ENCODE measurements around the gene SPRING1.
"Not testable (repeated sequence)": the region's sequence is repeated elsewhere in the genome, so short reads cannot be mapped to it uniquely, and the experiment has no call there.

SPRING1 gene, protein sequence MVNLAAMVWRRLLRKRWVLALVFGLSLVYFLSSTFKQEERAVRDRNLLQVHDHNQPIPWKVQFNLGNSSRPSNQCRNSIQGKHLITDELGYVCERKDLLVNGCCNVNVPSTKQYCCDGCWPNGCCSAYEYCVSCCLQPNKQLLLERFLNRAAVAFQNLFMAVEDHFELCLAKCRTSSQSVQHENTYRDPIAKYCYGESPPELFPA

DNA sequence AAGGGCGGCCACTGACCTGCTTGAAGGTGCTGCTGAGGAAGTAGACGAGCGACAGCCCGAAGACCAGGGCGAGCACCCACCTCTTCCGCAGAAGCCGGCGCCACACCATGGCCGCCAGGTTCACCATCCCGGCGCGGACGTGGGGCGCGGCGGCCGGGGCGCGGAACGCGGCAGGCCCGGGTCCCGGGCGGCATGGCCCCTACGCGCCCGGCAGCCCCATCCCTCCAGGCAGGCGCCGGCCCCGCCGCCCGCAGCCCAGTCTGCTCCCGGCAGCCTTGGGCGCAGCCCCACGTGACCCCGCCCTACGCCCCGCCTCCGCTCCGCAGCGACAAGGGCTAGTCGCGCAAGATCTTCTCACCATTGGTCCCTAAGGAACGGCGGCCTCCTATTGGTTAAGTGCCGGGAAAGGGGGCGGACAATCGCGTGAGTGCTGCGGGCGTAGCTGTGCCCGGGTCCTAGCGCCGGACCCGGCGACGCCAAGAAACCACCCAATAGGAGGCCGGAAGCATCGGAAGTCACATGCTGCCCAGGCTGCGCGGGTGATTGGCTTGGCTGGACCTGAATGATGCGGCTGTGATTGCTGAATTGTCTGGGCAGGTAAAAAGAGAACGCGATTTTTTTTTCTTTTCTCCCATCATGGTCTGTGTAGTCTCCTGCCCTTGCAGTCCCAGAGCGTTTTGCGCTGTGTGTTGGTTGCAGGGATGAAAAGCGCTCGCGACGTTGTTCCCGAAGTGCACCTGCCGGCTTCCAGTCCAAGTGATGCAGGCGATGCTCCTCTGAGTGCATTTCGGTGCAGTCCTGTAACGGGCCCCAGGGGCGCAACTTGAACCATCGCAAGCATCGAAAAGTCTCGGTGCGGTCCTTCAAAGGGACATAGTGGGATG is at the start of gene SPRING1, which contains the start of gene RNFT2:
Gene SPRING1, minus strand, starts transcription at position 296 of the 884 bp plus-strand sequence. Its CDS starts 169 bp downstream, at position 127.
Gene RNFT2, plus strand, starts transcription at position 542 of the 884 bp plus-strand sequence. CDS start 2,183 bp downstream, outside the sequence.
- DNase-seq = peak; percentile 97 to 99

DNA sequence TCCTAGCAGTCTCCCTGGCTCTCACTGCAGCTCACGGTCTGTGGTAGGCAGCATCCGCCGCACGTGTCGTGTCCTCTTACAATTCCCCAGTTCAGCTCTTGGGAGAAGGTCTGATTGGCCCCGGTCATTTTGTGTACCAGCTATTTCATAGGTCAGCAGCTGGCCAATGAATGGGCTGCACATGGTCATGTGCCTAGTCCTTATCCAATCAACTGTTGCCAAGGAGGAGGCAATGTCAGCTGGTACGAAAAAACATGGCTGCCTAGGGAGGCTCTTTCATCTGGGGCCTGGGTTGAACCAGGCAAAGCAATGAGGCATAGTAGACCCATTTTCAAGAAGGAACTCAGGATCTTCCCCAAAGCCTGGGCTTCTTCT is 46.4 kb upstream of the SPRING1 start:
- no peak for DNase-seq

DNA sequence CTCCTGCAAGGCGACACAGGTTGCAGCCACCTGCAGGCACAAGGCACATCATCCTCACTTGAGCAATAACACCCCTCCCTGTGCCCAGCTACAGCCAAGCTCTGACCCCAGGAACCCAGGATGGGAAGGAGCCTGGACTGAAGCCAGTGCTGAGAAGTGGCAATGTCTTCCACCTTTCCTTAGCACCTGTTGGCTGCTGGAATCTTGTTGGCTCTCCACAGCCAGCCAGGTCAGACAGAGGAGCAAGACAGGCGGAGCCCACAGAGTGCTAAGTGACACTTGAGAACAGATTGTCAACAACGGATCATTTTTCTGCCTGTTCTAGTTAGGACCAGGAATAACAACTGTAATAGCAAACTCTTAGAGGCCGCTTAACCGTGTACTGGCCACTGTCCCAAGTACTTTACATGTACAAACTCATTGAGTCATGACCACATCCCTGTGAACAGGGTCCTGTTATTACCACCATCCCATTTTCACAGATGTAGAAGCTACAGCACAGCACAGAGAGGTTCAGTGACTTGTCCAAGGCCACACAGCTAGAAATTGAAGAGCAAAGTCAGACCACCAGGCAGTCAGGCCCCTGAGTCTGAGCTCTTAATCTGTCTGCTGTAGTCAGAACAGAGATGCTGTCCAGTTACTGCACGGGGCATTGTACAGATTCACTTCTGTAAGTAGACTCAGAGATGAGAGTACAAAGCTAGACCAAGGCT is 45.8 kb upstream of the SPRING1 start:
- DNase-seq = no peak

DNA sequence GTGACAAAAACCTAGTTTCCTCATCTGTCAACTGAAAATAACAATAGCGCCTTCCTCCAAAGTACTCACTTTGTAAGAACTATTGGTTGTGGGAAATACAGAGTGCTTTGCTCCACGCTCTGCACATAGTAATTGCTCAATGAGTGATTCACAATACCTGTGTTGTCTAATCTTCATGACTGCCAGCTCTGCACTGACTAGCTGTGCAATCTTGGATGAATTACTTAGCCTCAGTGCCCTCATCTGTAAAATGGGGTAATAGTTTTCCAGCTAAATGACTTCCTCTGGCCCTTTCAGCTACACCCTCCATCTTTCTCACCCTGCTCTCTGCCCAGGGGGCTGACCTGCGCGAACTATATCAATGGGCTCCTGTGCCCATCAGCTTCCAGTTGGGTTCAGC is 43.1 kb upstream of the SPRING1 start:
- no peak for DNase-seq

DNA sequence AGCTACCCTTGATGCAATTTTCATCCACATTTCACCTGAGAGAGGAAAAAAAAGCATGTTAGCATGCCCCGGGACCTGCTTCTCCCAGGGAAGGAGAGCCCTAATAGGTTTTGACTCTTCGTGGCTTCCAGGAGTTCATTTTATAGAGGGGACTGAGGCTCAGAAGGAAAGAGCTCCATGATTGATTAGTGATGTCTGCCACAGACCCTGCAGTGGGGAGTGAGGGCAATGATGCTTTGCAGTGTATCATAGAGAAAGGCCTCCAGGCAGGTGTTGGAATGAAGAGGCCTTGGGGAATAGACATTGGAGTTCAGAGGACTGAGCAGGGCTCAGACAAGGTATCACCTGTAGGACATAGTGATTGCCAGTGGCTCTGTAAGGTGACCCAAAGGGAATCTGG is 41.7 kb upstream of the SPRING1 start:
- no peak for DNase-seq

DNA sequence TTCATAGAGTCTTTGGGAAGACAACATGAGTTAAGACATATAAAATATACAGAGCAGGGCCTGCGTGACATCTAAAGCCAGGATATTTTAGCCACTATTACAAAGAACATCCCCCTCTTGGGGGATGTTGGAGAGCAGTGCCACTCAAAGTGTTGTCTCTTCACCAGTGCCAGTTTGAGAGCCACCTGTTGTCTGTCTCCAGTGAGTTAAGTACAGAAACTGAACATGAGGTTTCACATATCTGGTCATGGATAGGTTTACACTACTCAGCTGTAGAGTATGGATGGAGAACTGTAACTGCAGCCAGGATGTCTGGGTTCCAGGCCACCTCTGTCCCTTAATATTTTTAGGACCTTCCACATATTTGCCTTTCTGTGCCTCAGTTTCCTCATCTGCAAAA is 39.4 kb upstream of the SPRING1 start:
- no peak for DNase-seq

DNA sequence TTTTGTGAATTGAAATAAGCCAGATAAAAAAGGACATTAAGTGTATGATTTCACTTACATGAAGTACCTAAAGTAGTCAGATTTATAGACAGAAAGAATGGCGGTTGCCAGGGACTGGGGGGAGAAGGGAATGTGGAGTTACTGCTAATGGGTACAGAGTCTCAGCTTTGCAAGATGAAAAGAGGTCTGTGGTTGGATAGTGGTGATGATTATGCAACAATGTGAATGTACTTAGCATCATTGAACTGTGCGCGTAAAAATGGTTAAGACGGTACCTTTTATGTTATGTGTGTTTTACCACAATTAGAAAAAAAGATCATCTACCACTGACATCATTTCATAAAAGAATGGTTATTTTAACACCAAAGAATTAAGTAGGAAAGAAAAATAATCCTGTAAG is 36.2 kb upstream of the SPRING1 start:
- no peak for DNase-seq

DNA sequence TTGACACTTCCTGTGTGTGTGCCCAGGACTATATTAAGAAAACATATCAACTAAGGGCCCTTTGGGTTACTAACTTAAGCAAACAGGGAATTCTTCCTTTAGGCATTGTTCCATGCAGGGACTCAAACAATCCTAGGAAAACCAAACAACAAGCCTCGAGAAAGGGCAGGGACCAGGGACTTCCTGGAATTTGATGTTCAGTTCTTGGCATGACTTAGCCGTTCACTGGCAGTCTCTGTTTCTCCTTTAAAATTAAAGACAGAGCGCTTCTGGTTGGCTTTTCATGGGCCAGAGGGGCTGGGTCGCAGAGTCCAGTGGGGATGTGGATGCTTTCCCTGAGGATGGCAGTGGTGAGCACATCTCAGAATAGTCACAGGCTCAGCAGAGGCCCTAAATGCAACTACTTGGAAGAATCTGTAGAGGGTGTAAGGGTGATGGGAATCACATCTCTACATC is 35.4 kb upstream of the SPRING1 start:
- DNase-seq = no peak

DNA sequence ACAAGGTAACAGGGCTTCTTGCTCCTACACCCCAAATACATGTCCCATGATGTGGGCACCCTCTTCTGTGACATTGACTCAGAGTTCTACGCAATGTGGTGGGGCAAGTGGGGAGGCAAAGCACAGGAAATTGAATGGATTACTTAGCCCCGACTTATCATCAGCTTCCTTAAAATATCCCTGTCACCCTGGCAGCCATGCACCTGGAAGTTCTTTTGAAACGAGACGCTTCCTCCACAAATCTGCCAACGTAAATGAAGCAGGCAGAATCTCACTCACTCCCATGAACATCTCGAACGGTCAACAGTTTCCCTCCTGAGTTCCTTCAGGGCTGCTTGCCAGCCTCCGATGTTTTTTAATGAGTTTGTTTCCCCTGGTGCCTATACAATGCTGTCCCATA is 33.8 kb upstream of the SPRING1 start:
- DNase-seq = no peak

DNA sequence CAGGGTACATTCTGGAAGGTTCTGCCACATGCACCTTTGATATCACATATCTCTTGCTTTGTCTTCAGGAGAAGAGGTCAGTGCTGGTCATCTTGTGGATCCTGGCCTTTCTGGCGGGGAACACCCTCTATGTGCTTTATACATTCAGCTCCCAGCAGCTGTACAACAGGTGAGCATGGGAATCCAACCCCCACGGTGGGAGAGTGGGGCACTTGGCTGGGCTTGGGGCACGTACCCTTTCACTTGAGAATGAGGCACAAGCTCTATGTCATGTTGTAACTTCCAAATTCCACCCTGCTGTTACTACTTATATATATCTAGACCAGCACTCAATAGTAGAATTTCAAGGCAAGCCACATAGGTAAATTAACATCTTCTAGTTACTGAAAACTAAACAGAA is 28.9 kb upstream of the SPRING1 start:
- DNase-seq = no peak

DNA sequence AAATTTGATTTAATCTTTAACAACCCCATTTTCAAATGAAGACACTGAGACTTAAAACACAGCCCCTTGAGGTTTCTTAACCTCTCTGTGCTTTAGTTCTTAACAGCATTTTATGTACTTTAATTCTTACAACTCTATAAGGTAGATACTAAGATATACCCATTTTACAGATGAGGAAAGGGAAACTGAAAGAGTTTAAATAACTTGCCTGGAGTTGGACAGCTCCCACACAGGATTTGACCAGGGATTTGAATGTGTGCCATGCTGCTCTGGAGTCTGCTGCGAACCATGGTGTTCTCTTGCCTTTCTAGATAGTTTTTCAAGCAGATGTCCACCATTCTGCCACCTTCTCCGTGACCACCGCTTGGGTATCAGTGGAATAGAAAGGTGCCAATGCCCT is 28.4 kb upstream of the SPRING1 start:
- no peak for DNase-seq

DNA sequence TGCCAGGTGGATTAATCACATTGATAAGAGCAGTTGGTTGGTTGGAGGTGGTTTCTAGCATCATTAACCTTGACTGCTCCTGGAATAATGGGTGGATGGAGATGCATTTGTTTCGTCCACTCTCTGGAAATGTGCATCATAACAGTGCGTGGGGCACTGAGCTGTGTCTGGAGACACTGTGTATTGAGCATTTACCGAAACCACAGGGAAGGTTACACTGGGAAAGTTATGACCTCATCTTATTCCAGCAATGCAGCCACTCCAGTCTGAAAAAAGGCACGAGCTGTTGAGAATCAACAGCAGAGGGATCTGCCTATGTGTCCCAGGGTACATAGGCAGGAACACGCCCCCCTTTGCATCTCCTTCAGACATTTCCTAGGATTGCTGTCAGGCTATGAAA is 27.4 kb upstream of the SPRING1 start:
- DNase-seq = no peak

DNA sequence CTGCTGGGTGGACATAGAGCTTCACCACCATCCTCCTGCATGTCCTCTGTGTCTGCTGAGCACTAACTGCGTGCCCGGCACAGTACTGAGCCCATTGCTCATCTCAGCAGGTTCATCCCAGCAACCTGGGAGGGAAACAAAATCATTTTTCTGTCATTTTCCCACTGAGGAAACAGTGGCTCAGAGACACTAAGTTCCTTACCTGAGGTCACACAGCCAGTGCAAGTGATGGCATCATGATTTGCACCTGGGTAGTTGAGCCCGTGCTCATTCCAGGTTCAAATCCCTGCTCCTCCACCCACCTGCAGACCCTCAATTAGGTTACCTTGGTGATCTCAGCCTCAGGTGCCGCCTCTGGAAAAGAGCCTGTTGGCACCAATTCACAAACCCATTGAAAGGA is 23.6 kb upstream of the SPRING1 start:
- no peak for DNase-seq

DNA sequence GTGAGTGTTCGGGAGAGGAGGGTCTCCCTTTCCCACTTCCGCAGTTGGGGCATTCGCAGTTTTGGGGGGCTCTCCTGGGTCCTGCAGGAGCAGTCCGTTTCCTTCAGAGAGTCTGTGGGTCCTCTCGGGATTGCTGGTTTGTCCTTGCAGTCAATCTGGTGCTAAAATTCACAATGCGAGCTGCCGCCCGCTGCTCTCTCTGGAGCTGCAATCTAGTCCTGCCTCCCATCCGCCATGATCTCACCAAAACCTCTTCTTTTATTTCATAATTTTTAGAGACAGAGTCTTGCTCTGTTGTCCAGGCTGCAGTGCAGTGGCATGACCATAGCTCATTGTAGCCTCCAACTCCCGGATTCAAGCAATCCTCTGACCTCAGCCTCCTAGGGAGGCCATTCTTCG is 22.8 kb upstream of the SPRING1 start:
- no peak for DNase-seq

DNA sequence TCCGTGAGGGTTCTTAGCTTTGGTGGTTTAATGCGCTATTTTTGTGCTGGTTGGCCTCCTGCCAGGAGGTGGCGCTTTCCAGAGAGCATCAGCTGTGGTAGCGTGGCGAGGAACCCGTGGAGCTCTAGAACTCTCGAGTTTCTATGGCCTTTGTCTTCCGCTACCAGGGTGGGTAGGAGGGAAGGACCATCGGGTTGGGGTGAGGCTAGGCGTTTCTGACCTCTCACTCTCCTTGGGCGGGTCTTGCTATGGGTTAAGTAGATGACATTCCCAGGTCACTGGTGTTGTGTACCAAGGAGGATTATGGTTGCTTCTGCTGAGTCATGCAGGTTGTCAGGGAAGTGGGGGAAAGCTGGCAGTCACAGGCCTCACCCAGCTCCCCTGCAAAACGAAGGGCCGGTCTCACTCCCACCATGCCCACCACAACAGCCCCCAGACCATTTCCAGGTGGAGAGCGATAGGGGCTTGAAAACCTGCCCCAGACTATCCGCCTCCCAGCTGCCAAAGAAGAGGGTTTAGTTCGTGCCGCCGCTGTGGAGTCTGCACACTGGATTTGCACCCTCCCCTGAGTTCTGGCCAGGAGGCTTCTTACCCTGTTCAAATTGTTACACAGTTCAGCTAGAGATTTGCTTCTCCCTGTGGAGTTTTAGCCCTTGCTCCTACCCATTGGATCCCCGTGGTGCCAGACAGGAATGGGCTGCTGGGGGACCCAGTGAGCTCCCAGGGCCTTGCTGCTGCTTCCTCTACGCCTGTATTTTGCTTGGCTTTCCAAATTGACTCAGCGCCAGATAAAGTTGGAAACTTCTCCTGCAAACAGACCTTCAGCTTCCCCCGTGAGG is 22.1 kb upstream of the SPRING1 start:
- peak; percentile 4 to 14 for DNase-seq

DNA sequence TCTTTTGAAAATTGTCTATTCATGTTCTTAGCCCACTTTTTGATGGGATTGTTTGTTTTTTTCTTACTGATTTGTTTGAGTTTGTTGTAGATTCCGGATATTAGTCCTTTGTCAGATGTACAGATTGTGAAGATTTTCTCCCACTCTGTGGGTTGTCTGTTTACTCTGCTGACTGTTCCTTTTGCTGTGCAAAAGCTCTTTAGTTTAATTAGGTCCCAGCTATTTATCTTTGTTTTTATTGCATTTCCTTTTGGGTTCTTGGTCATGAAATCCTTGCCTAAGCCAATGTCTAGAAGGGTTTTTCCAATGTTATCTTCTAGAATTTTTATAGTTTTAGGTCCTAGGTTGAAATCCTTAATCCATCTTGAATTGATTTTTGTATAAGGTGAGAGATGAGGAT is 16.9 kb upstream of the SPRING1 start:
- not testable (repeated sequence) for DNase-seq

DNA sequence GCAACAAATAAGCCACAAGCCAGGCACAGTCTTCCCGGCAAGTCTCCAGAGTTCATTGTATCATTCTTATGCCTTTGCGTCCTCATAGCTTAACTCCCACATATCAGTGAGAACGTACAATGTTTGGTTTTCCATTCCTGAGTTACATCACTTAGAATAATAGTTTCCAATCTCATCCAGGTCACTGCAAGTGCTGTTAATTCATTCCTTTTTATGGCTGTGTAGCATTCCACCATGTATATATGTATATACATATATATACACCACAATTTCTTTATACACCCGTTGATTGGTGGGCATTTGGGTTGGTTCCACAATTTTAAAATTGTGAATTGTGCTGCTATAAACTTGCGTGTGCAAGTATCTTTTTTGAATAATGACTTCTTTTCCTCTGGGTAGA is 16.2 kb upstream of the SPRING1 start:
- DNase-seq = not testable (repeated sequence)

DNA sequence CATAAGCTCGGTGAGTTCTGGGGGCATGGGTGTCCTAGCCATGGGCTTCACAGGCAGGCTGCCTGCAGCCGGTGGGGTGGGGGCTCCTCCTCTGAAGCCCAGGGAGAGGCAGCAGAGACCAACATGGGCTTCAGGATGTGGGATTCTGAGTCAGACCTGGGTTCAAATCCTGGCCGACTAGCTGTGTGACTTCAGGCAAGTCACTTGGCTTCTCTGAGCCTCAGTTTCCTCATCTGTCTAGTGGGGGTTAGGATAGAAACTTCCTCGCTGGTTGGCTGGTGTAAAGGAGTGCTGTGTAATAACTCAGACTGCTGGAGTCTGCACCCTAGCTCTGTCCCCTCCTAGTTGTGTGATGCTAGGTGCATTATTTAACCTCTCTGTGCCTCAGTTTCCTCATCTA is 12.4 kb upstream of the SPRING1 start:
- DNase-seq = no peak

DNA sequence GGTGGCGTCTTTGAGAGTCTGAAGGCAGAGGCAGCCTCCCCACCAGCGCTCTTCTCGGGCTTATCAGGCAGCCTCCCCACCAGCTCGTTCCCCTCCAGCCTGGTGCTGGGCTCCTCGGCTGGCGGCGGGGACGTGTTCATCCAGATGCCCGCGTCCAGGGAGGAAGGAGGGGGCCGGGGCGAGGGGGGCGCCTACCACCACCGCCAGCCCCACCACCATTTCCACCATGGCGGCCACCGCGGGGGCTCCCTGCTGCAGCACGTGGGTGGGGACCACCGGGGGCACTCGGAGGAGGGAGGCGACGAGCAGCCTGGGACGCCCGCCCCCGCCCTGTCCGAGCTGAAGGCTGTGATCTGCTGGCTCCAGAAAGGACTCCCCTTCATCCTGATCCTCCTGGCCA is 12.0 kb upstream of the SPRING1 start:
- no peak for DNase-seq

DNA sequence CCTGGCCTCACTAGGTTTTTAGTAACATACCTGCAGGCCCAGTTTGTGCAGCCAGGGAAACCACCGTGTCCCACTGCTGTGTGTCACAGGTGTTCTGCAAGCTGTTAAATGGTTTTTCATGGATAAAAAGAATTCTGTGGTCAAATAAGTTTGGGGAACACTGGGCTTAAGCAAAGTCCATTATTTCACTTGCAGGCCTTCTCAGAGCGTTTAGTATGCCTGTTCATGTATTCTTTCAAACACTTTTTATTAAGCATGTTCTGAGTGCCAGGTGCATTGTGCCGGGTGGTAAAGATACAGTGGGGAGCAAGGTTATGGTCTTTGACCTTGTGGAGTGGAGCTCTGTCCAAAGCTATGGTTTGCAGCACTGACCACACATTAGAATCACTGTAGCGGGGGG is 7.7 kb upstream of the SPRING1 start:
- no peak for DNase-seq

DNA sequence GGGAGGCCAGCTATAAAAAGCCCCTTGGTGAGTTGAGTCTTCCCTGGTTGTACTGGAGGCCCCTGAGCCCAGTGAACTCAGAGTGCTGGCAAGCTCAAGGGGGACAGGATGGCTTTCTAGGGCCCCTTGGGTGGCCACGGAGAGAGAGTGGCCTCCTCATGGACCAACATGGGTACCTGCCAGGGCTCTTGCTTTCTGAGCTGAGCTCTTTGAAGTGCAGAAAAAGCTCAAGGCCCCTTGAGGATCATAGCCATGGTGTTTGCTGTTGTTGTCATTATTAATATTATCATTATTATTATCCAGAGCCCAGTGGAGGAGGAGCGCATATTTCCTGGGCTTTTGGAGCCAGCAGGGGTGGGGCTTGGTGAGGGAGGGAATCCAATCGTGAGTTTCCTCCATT is 6.9 kb upstream of the SPRING1 start:
- DNase-seq = no peak

DNA sequence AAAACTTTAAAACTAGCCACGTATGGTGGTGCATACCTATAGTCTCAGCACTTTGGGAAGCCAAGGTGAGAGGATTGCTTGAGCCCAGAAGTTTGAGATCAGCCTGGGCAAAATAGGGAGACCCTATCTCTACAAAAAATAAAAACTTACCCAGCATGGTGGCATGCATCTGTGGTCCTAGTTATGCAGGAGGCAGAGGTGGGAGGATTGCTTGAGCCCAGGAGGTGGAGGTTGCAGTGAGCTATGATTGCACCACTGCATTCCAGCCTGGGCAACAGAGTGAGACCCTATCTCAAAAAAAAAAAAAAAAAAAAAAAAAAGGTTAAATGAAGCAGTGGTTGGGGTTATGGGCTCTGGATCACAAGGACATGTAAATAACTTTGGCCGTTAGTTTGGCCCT is 4.9 kb upstream of the SPRING1 start:
- not testable (repeated sequence) for DNase-seq
